Activated naive CD4-positive, alpha-beta T cell treated with anti-CD3 and anti-CD28 coated beads, Interleukin-2, amount 10 ng/mL, durations not matched to agents 7 days and 5 days (primary cell): ENCODE measurements around the gene RNU6-9.
A peak's percentile ranks its signal among the peaks of the same experiment; 100 is the strongest.
"Not testable (repeated sequence)": the region's sequence is repeated elsewhere in the genome, so short reads cannot be mapped to it uniquely, and the experiment has no call there.

Experiments used
- CTCF ChIA-PET: fragments of 350-600 bp; sonication (Branson Sonifier 250); formaldehyde crosslinking; loops from one replicate; lab custom pipeline; 2021; ENCODE audit warnings: antibody characterized with exemption; lab: Charles Lee
- DNase-seq: peaks from one replicate; pipeline ENCODE4 v3.0.0-alpha.2; 2020
- H3K27ac Mint-ChIP-seq: one replicate; pipeline ENCODE4 v1.8.0; 2021; ENCODE audit warnings: mild to moderate bottlenecking, moderate library complexity, mixed read lengths
- H3K27me3 Mint-ChIP-seq: one replicate; pipeline ENCODE4 v1.8.0; 2021; ENCODE audit warnings: mild to moderate bottlenecking, mixed read lengths
- H3K36me3 Mint-ChIP-seq: one replicate; pipeline ENCODE4 v1.8.0; 2021; ENCODE audit warnings: mixed read lengths
- H3K4me1 Mint-ChIP-seq: one replicate; pipeline ENCODE4 v1.8.0; 2021; ENCODE audit warnings: mixed read lengths
- H3K4me3 Mint-ChIP-seq: one replicate; pipeline ENCODE4 v1.8.0; 2021; ENCODE audit warnings: mild to moderate bottlenecking, moderate library complexity, mixed read lengths
- H3K9me3 Mint-ChIP-seq: one replicate; pipeline ENCODE4 v1.8.0; 2021; ENCODE audit warnings: mixed read lengths

The RNU6-9 gene

DNA sequence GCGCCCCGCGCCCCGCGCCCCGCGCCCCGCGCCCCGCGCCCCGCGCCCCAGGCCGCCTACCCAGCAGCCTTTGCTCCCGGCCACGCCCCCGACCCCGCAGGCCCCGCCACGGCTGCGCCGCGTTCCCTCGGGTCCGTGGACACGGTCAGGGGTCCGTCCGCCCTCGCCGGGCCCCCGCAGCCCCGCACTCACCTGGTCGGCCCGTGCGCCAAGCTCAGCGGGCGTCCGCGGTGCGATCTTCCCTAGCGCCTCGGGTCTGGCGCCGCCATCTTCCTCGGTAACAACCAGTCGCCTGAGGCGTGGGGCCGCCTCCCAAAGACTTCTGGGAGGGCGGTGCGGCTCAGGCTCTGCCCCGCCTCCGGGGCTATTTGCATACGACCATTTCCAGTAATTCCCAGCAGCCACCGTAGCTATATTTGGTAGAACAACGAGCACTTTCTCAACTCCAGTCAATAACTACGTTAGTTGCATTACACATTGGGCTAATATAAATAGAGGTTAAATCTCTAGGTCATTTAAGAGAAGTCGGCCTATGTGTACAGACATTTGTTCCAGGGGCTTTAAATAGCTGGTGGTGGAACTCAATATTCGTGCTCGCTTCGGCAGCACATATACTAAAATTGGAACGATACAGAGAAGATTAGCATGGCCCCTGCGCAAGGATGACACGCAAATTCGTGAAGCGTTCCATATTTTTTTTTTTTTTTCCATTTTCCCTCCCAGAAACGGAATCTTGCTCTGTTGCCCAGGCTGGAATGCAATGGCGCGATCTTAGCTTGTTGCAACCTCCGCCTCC is at the start of gene RNU6-9, which contains the start of gene MED16:
Gene RNU6-9 (plus strand): TSS at position 591 of the 796 bp plus-strand sequence.
Gene MED16 (minus strand): TSS at position 294 of the 796 bp plus-strand sequence. CDS start 2,056 bp downstream, outside the sequence.
- no peaks in the 10 kb centered on the region for H3K9me3 Mint-ChIP-seq
- H3K4me3 Mint-ChIP-seq: peak within 1 kb of the TSS; percentile 92
- peaks cover 24% of the 10 kb centered on the region for H3K4me1 Mint-ChIP-seq
- H3K36me3 Mint-ChIP-seq: peaks cover 34% of the 10 kb centered on the region
- peak; percentile 93 for DNase-seq
- peak within 1 kb of the TSS; percentile 98 for H3K27ac Mint-ChIP-seq
- CTCF ChIA-PET: interaction anchor here (1.0 to 1.9 kb wide), 3 partner anchors 14 to 30 kb away, joined by 3 to 7 read pairs (median 4); no protein-coding TSS in a partner anchor
- no peaks in the 10 kb centered on the region for H3K27me3 Mint-ChIP-seq

GRCh38 chr19:843836-844545 is 49.3 kb upstream of the RNU6-9 start:
- no peaks in the 10 kb centered on the region for H3K36me3 Mint-ChIP-seq
- no peak overlapping the region for H3K27ac Mint-ChIP-seq
- H3K4me3 Mint-ChIP-seq: no peak overlapping the region
- CTCF ChIA-PET: no interaction called here
- H3K4me1 Mint-ChIP-seq: peaks cover 3% of the 10 kb centered on the region
- peaks cover 88% of the 10 kb centered on the region for H3K27me3 Mint-ChIP-seq
- no peaks in the 10 kb centered on the region for H3K9me3 Mint-ChIP-seq
- no peak for DNase-seq

DNA sequence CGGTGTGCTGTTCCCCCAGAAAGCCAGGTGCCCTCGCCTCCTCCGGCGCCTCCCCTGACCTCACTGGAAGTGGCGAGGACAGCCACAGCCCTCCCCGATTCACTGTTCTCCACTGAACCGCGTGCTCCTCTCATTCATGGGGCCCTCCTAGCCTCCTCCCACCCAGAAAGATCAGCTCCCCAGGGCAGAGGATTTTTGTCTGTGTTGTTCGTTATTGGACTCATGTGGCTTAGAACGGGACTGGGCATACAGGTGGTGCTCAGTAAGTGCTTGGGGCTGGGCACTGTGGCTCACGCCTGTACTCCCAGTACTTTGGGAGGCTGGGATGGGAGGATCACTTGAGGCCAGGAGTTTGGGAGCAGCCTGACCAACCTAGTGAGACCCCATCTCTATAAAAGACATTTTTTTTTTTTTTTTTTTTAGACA is 48.7 kb upstream of the RNU6-9 start:
- Mint-ChIP-seq H3K36me3 (no peaks in the 10 kb centered on the region), H3K4me1 (peaks cover 3% of the 10 kb centered on the region), H3K9me3 (no peaks in the 10 kb centered on the region), H3K27me3 (peaks cover 92% of the 10 kb centered on the region), H3K4me3 (no peak overlapping the region), H3K27ac (no peak overlapping the region)
- CTCF ChIA-PET: no interaction called here
- DNase-seq: no peak

GRCh38 chr19:845707-846521 is 47.4 kb upstream of the RNU6-9 start:
- Mint-ChIP-seq H3K4me3 (no peak overlapping the region), H3K27me3 (peaks cover 100% of the 10 kb centered on the region), H3K9me3 (no peaks in the 10 kb centered on the region), H3K4me1 (peaks cover 3% of the 10 kb centered on the region), H3K36me3 (no peaks in the 10 kb centered on the region), H3K27ac (no peak overlapping the region)
- CTCF ChIA-PET: no interaction called here
- DNase-seq: no peak

GRCh38 chr19:848386-848921 is 44.8 kb upstream of the RNU6-9 start:
- no peak for DNase-seq
- H3K4me3 Mint-ChIP-seq: no peak overlapping the region
- CTCF ChIA-PET: interaction anchor here (1.3 kb wide), 1 partner anchor 152 kb away, joined by 3 read pairs; no protein-coding TSS in a partner anchor
- peaks cover 3% of the 10 kb centered on the region for H3K4me1 Mint-ChIP-seq
- H3K9me3 Mint-ChIP-seq: no peaks in the 10 kb centered on the region
- H3K27me3 Mint-ChIP-seq: peaks cover 100% of the 10 kb centered on the region
- H3K36me3 Mint-ChIP-seq: no peaks in the 10 kb centered on the region
- H3K27ac Mint-ChIP-seq: no peak overlapping the region

- not testable (repeated sequence) for H3K9me3 Mint-ChIP-seq, H3K36me3 Mint-ChIP-seq, H3K4me1 Mint-ChIP-seq, H3K27ac Mint-ChIP-seq, DNase-seq, H3K4me3 Mint-ChIP-seq
- CTCF ChIA-PET: interaction anchor here (1.3 kb wide), 1 partner anchor 152 kb away, joined by 3 read pairs; no protein-coding TSS in a partner anchor
- peaks cover 97% of the 10 kb centered on the region for H3K27me3 Mint-ChIP-seq
Measured at GRCh38 chr19:849195-849594, 44.1 kb upstream of the RNU6-9 start.

GRCh38 chr19:850221-850978 is 42.9 kb upstream of the RNU6-9 start:
- CTCF ChIA-PET: interaction anchor here (0.6 to 0.7 kb wide), 2 partner anchors 91 to 340 kb away, joined by 3 read pairs; no protein-coding TSS in a partner anchor
- H3K27ac Mint-ChIP-seq: no peak overlapping the region
- peaks cover 88% of the 10 kb centered on the region for H3K27me3 Mint-ChIP-seq
- no peaks in the 10 kb centered on the region for H3K36me3 Mint-ChIP-seq
- DNase-seq: no peak
- no peaks in the 10 kb centered on the region for H3K9me3 Mint-ChIP-seq
- no peak overlapping the region for H3K4me3 Mint-ChIP-seq
- no peaks in the 10 kb centered on the region for H3K4me1 Mint-ChIP-seq

- H3K4me1 Mint-ChIP-seq: no peaks in the 10 kb centered on the region
- H3K9me3 Mint-ChIP-seq: no peaks in the 10 kb centered on the region
- no peak overlapping the region for H3K4me3 Mint-ChIP-seq
- H3K27me3 Mint-ChIP-seq: peaks cover 84% of the 10 kb centered on the region
- no peaks in the 10 kb centered on the region for H3K36me3 Mint-ChIP-seq
- CTCF ChIA-PET: interaction anchor here (0.6 kb wide), 1 partner anchor 340 kb away, joined by 3 read pairs; no protein-coding TSS in a partner anchor
- DNase-seq: no peak
- no peak overlapping the region for H3K27ac Mint-ChIP-seq
Measured at GRCh38 chr19:850979-851335, 42.3 kb upstream of the RNU6-9 start.

DNA sequence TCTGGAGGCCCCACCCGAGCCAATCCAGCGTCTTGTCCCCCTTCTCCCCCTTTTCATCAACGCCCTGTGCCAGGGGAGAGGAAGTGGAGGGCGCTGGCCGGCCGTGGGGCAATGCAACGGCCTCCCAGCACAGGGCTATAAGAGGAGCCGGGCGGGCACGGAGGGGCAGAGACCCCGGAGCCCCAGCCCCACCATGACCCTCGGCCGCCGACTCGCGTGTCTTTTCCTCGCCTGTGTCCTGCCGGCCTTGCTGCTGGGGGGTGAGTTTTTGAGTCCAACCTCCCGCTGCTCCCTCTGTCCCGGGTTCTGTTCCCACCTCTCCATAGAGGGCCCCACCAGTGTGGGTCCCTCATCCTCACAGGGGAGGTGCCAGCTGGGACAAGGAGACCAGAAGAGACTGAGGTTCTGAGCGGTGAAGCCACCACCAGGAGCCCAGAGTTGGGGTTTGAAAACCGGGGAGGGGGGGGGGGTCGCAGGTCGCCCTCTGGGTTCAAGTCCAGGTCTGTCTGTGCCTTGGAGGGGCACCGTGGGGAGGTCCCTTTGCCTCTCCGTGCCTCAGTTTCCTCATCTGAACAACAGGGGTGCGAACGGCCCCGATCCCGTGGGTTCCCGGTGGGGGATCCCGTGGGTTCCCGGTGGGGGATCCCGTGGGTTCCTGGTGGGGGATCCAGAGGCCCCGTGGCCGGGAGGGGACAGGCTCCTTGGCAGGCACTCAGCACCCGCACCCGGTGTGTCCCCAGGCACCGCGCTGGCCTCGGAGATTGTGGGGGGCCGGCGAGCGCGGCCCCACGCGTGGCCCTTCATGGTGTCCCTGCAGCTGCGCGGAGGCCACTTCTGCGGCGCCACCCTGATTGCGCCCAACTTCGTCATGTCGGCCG is 40.9 kb upstream of the RNU6-9 start, which contains the start of gene ELANE:
Gene ELANE (plus strand): TSS at position 168 of the 878 bp plus-strand sequence. CDS start 26 bp downstream, at position 194.
- H3K27me3 Mint-ChIP-seq: peaks cover 72% of the 10 kb centered on the region
- H3K27ac Mint-ChIP-seq: no peak within 1 kb of the TSS
- H3K36me3 Mint-ChIP-seq: no peaks in the 10 kb centered on the region
- no peak for DNase-seq
- no peaks in the 10 kb centered on the region for H3K9me3 Mint-ChIP-seq
- H3K4me3 Mint-ChIP-seq: no peak within 1 kb of the TSS
- H3K4me1 Mint-ChIP-seq: peaks cover 3% of the 10 kb centered on the region
- CTCF ChIA-PET: no interaction called here

- CTCF ChIA-PET: no interaction called here
- no peak overlapping the region for H3K4me3 Mint-ChIP-seq
- peaks cover 72% of the 10 kb centered on the region for H3K27me3 Mint-ChIP-seq
- H3K4me1 Mint-ChIP-seq: peaks cover 7% of the 10 kb centered on the region
- no peaks in the 10 kb centered on the region for H3K9me3 Mint-ChIP-seq
- no peaks in the 10 kb centered on the region for H3K36me3 Mint-ChIP-seq
- no peak overlapping the region for H3K27ac Mint-ChIP-seq
- DNase-seq: no peak
Measured at GRCh38 chr19:853014-853585, 40.2 kb upstream of the RNU6-9 start.

- H3K4me3 Mint-ChIP-seq, DNase-seq, CTCF ChIA-PET, H3K9me3 Mint-ChIP-seq, H3K36me3 Mint-ChIP-seq, H3K27ac Mint-ChIP-seq: not testable (repeated sequence)
- peaks cover 11% of the 10 kb centered on the region for H3K4me1 Mint-ChIP-seq
- peaks cover 72% of the 10 kb centered on the region for H3K27me3 Mint-ChIP-seq
Measured at GRCh38 chr19:853614-854220, 39.6 kb upstream of the RNU6-9 start.

- peaks cover 72% of the 10 kb centered on the region for H3K27me3 Mint-ChIP-seq
- DNase-seq: no peak
- peaks cover 11% of the 10 kb centered on the region for H3K4me1 Mint-ChIP-seq
- H3K9me3 Mint-ChIP-seq: no peaks in the 10 kb centered on the region
- H3K36me3 Mint-ChIP-seq: no peaks in the 10 kb centered on the region
- CTCF ChIA-PET: interaction anchor here (1.6 kb wide), 1 partner anchor 127 kb away, joined by 4 read pairs; no protein-coding TSS in a partner anchor
- H3K4me3 Mint-ChIP-seq: no peak overlapping the region
- no peak overlapping the region for H3K27ac Mint-ChIP-seq
Measured at GRCh38 chr19:854549-854948, 38.7 kb upstream of the RNU6-9 start.
